SHP77 (cell line): ENCODE data around the gene NT5DC3.
"Not testable (repeated sequence)": the region's sequence is repeated elsewhere in the genome, so short reads cannot be mapped to it uniquely, and the experiment has no call there.

Experiments used
- DNase-seq, 2 experiments: peaks; one replicate each; lab custom pipeline; 2025; lab: John Stamatoyannopoulos, UW

NT5DC3 gene

DNA sequence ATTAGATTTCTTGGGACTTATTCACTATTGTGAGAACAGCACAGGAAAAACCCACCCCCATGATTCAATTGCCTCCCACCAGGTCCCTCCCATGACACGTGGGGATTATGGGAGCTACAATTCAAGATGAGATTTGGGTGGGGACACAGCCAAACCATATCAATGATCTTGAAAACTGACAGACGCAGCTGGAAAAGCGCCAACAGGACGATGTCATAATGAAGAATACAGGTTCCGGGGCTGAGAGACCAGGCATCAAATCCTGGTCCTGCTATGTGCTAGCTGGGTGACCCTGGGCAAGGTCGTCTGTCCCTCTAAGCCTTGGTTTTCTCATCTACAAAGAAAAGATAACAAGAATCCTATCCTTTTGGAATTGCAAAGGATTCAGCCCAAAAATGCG is 31.4 kb downstream of the NT5DC3 start:
- not testable (repeated sequence) for DNase-seq

- no peak for DNase-seq
These were observed 31.9 kb downstream of the NT5DC3 start for GRCh38 chr12:103809154-103809553.

- DNase-seq = no peak
These were observed 32.7 kb downstream of the NT5DC3 start for GRCh38 chr12:103808239-103808880.

- DNase-seq = no peak
These were observed 33.3 kb downstream of the NT5DC3 start for GRCh38 chr12:103807561-103808238.

DNA sequence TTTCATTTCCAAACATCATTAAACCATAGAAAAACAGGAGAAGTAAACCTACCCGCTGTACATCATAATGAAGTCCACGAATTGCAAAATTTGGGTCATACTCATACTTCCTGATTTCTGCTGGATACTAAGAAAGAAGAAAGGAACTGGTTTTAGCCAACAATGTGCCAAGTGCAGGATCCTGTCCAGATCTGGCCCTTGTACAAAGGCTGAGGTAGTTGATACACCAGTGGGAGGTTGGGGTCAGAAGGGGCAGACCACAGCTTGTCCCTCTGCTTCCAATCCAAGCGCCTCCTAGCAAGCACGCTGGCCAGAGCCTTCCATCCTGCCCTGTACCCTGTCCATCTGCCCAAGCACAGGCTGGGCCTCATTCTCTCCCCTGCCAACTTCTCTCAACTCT is 34.2 kb downstream of the NT5DC3 start:
- DNase-seq = no peak

- DNase-seq = no peak
These were observed 35.2 kb downstream of the NT5DC3 start for GRCh38 chr12:103805655-103806360.

GRCh38 chr12:103803847-103804246 is 37.2 kb downstream of the NT5DC3 start:
- no peak for DNase-seq

GRCh38 chr12:103802586-103802886 is 38.5 kb downstream of the NT5DC3 start:
- no peak for DNase-seq

DNA sequence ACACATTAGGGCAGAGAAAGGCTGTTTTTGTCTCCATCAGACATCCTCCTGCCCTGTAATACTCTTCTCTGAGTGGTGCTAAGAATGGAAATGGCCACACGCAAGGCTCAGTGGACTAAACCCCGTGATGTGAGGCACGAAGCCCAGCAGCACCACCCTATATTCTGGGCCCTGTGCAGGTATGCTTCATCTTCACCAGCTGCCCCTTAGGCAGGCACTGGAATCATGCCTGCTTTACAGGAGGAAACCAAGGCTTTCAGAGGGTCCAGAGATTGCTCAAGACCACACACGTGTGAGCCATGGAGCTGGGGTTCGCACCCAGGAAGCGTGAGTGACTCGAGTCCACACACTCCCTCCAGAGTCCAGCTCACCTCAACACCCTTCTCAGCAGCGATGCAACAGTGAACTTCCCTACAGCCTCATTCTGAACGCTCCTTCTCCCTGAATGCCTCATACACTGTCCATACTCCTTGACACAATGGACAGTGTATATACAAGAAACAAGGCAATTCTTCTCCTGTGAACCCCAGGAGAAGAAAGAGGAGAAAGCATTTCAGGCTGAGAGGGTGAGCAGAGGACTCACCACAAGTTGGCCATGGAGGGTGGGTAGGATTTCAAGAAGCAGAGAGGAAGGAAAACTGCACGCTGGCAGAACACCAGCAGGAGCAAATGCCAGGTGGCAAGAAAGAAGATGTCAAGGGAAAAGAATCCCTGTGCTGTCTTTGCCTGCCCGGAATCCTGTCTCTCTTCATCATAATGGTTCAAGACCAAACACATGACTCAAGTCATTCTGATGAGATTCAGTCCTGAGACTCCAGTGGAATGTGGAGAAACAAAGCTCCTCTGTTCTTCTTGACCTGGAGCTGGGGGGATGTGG is 39.1 kb downstream of the NT5DC3 start:
- no peak for DNase-seq

- peak; percentile 52 to 67 for DNase-seq
These were observed 40.9 kb downstream of the NT5DC3 start for GRCh38 chr12:103799857-103800771.

DNA sequence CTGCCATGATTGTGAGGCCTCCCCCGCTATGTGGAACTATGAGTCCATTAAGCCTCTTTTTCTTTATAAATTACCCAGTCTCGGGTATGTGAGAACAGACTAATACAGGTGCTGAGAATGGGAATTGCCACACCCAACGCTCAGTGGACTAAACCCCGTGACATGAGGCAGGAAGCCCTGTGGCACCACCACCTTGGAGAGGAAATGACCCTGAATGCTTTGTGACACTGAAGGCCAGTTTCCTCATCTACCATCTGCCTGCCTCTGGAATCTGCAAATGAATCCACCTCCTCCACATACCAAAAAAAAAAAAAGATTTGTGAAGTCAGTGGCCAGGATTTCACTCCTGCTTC is 41.6 kb downstream of the NT5DC3 start:
- DNase-seq = peak in 1 of 2 experiments; percentile 51

DNA sequence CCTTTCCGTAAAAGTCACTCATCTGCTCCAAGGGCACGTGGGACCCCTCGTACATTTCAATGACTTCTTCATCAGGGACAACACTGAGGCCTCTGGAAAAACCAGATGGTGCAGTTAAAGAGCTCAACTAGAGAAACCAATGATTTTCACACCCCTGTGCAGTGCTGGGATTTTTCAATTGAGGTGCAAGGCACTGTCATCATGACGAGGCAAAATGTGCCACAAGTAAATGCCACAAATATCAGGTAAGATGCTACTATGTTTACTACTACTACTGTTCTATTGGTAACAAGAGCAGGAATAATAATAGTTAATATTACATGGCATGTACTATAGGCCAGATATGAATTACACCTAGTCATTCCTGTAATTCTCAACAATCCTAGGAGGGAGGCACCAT is 42.4 kb downstream of the NT5DC3 start:
- DNase-seq = no peak

GRCh38 chr12:103794309-103795213 is 46.5 kb downstream of the NT5DC3 start:
- no peak for DNase-seq

DNA sequence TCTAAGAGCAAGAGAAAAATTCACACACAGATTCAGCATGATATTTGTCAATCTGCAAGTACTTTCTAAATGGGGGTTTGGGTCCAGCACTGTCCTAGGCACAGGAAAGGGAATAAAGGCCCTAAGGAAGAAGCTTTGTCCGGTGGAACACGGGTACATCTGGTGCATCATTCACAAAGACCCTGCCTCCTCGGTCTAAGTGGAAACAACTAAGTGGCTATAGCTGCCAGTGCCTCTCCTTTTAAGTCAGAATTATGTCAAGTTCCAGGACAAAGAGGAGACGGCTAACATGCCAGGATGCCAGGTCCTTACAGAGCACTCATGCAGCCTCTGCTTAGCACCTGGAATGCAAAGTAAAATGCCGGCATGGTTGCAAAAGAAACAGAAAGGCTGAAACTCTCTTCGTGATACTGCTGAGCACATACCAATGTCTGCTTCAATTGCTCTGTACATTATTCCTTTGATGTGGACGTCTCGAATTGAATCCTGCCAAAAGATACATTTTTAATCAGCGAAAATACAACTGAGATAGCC is 47.5 kb downstream of the NT5DC3 start:
- no peak for DNase-seq

GRCh38 chr12:103793046-103793445 is 48.0 kb downstream of the NT5DC3 start:
- no peak for DNase-seq

DNA sequence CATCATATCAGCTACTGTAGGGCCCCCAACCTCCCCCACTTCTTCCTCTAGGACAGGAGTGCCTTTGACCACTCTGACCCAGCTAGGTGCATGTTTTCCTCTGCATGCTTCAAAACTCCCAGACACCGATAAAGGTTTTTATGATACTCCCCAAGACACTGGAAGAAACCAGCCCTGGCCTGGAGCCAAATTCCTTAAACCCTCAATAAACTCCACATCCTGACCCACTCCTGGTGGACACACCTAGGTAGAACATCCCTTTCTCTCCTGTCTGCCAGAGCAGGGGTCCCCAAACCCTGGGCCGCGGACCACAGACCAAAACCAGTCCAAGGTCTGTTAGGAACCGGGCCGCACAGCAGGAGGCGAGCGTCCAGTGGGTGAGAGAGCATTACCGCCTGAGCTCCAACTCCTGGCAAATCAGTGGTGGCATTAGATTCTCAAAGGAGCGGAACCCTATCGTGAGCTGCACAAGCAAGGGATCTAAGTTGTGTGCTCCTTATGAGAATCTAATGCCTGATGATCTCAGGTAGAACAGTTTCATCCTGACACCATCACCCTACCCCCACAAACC is 49.6 kb downstream of the NT5DC3 start:
- DNase-seq = no peak

- no peak for DNase-seq
These were observed 54.8 kb downstream of the NT5DC3 start for GRCh38 chr12:103786201-103786600.

GRCh38 chr12:103785243-103786031 is 55.6 kb downstream of the NT5DC3 start:
- DNase-seq = no peak
